ENCODE results near the gene SET. TPM values are rescaled to one million over a fixed set of nuclear protein-coding genes. Genes with fewer than 3 reads are reported as not detected.

The SET gene
- total and polyA plus RNA-seq, 2 of the 13 experiments (the other 11 are each of a cell fraction or from before 2014, with no cell fraction given) = 94.2 to 611 TPM

- TF ChIP-seq BCLAF1 (IDR thresholded peaks at IDR 0.05) (no peak), ZNF253 (CRISPR knock-in tag; IDR thresholded peaks at IDR 0.05; ENCODE audit: borderline replicate concordance) (no peak), ZC3H13 (CRISPR knock-in tag; IDR thresholded peaks at IDR 0.05) (no peak), ZSCAN30 (CRISPR knock-in tag; IDR thresholded peaks at IDR 0.05) (no peak), E2F1 (CRISPR knock-in tag; IDR thresholded peaks at IDR 0.05) (no peak)
Observed at GRCh38 chr9:128715436-128715750, 26.4 kb downstream of the SET start (continued).

GRCh38 chr9:128716581-128717254 is 27.7 kb downstream of the SET start:
- ChIA-PET CTCF (ENCODE audit: low intra/inter-chr PET ratio, low total read pairs) (no interaction called here), POLR2A (no interaction called here)
- intact Hi-C loops (cut with micrococcal nuclease; ENCODE audit: unreplicated experiment) = no loop called here
- in situ Hi-C loops (cut with HindIII; ENCODE audit: extremely low pct_ligation_motif_present, low pct_unique_long_range_greater_than_20kb) = no loop called here
- Histone ChIP-seq H3K9ac (ENCODE audit: insufficient read depth, low read depth, low read length) (no peak overlapping the region), H3K27me3 (ENCODE audit: control insufficient read depth in 1 of 2, insufficient read depth in 2 of 2, low read length in 2 of 2) (no peaks in the 10 kb centered on the region), H3K9me3 (ENCODE audit: low read length) (no peaks in the 10 kb centered on the region), H3K27ac (ENCODE audit: extremely low read length, insufficient read depth, low read length) (no peak overlapping the region), H3K79me2 (ENCODE audit: insufficient read depth, low read length) (no peaks in the 10 kb centered on the region), H4K20me1 (ENCODE audit: insufficient read depth, low read length) (no peaks in the 10 kb centered on the region), H3K4me3 (replicated peaks in 1 of 3; ENCODE audit: insufficient read depth in 1 of 3, low read depth in 2 of 3, low read length in 3 of 3) (no peak overlapping the region), H3K36me3 (replicated peaks in 1 of 2; ENCODE audit: control insufficient read depth in 1 of 2, insufficient read depth in 2 of 2, low read length in 2 of 2) (peaks cover 7 to 19% of the 10 kb centered on the region in 2 experiments; a peak in 3 of 5 replicates), H3K4me1 (ENCODE audit: insufficient read depth, low read length) (peaks cover 10% of the 10 kb centered on the region), H2AFZ (ENCODE audit: low read length) (no peak overlapping the region), H3K4me2 (ENCODE audit: low read depth, low read length) (no peak overlapping the region)
- DNase-seq (ENCODE audit: low spot score) (no peak), FAIRE-seq (no peak), ATAC-seq (no peak)
- no TSS peak for BruUV-seq (replicated peaks)
- 99% methylated on average over 7 of the region's 7 CpGs for WGBS (ENCODE audit: low lambda C conversion rate)
- TF ChIP-seq PAXIP1 (CRISPR knock-in tag; conservative IDR thresholded peaks at IDR 0.05) = no peak
- TF ChIP-seq ZSCAN29 (CRISPR knock-in tag; conservative IDR thresholded peaks at IDR 0.05) = no peak
- TF ChIP-seq ZMYM4 (CRISPR knock-in tag; IDR thresholded peaks at IDR 0.05) = no peak
- no peak for TF ChIP-seq ZKSCAN8 (CRISPR knock-in tag; IDR thresholded peaks at IDR 0.05; ENCODE audit: borderline replicate concordance)
- TF ChIP-seq STAT5B (CRISPR knock-in tag; IDR thresholded peaks at IDR 0.05) = no peak
- TF ChIP-seq ARID2 (CRISPR knock-in tag; IDR thresholded peaks at IDR 0.05; ENCODE audit: borderline replicate concordance) = no peak
- TF ChIP-seq ZNF34 (CRISPR knock-in tag; IDR thresholded peaks at IDR 0.05; ENCODE audit: borderline replicate concordance) = no peak
- TF ChIP-seq ARID3A (IDR thresholded peaks at IDR 0.05; ENCODE audit: low read depth, low read length) = no peak
- TF ChIP-seq ZNF720 (CRISPR knock-in tag; IDR thresholded peaks at IDR 0.05) = no peak
